ENCODE results near the gene CES3.

The CES3 gene

DNA sequence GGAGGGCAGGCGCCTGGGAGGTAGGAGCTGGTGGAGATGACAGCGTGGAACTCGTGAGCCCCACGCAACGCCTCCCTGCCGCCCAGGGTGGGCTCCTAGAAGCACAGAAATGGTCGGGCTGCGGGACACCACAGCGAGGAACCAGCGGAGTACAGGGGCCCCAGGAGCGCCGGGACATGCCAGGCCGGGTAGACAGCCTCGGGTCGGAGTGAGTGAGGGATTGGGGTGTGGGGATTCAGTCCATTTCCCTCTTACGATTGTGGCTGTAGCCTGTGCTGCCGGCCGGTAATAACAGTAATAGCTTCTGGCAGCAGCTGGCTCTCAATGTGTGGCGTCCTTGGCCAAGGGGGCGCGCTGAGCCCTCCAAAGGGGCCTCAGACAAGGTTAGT, 12.2 kb upstream of the CES3 start:
- Histone ChIP-seq H3K9me3 (ENCODE audit: control insufficient read depth, insufficient read depth, low read depth, low read length) (no peaks in the 10 kb centered on the region), H3K27ac (ENCODE audit: extremely low read depth, low read depth, low read length) (no peak overlapping the region), H3K4me1 (ENCODE audit: control insufficient read depth, insufficient read depth, low read length) (no peaks in the 10 kb centered on the region), H3K36me3 (ENCODE audit: control insufficient read depth in 2 of 2, insufficient read depth in 1 of 2, low read length in 2 of 2) (peaks cover 0 to 1% of the 10 kb centered on the region in 2 experiments; a peak in 1 of 3 replicates), H3K4me3 (ENCODE audit: low read depth, low read length) (no peak overlapping the region)
- CTCF ChIA-PET: interaction anchor here (1.1 kb wide), 1 partner anchor 10 kb away, joined by 3 read pairs; no protein-coding TSS in a partner anchor
- TF ChIP-seq, protein P1, sequence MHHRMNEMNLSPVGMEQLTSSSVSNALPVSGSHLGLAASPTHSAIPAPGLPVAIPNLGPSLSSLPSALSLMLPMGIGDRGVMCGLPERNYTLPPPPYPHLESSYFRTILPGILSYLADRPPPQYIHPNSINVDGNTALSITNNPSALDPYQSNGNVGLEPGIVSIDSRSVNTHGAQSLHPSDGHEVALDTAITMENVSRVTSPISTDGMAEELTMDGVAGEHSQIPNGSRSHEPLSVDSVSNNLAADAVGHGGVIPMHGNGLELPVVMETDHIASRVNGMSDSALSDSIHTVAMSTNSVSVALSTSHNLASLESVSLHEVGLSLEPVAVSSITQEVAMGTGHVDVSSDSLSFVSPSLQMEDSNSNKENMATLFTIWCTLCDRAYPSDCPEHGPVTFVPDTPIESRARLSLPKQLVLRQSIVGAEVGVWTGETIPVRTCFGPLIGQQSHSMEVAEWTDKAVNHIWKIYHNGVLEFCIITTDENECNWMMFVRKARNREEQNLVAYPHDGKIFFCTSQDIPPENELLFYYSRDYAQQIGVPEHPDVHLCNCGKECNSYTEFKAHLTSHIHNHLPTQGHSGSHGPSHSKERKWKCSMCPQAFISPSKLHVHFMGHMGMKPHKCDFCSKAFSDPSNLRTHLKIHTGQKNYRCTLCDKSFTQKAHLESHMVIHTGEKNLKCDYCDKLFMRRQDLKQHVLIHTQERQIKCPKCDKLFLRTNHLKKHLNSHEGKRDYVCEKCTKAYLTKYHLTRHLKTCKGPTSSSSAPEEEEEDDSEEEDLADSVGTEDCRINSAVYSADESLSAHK (tag by site-specific recombination; IDR thresholded peaks at IDR 0.05): no peak
- TF ChIP-seq ATF2 (tag by site-specific recombination; IDR thresholded peaks at IDR 0.05; ENCODE audit: low read depth) (no peak), ZNF513 (tag by site-specific recombination; IDR thresholded peaks at IDR 0.05) (no peak), ZNF488 (tag by site-specific recombination; IDR thresholded peaks at IDR 0.05) (no peak), ZNF221 (tag by site-specific recombination; IDR thresholded peaks at IDR 0.05; ENCODE audit: borderline replicate concordance) (no peak), ZNF585B (tag by site-specific recombination; IDR thresholded peaks at IDR 0.05) (no peak), ZNF138 (tag by site-specific recombination; IDR thresholded peaks at IDR 0.05; ENCODE audit: borderline replicate concordance) (no peak), KLF16 (tag by site-specific recombination; IDR thresholded peaks at IDR 0.05) (no peak)
- POLR2A ChIA-PET: no interaction called here

DNA sequence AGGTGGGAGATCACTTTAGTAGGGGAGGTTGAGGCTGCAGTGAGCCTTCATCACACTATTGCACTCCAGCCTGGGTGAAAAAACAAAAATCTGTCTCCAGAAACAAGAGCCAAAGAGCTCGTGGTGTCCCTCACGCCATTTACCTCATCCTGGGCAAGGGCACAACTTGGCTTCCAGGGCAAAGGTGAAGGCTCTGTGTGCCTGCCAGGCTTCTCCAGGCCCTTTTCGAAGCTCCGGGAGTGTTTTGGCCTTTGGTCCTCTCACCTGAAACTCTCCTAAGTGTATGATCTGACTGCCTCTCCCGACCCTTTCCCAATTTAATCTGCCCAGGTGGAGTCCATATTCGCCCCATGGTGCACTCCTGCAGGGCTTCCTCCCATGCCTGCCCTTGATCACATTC, 11.6 kb upstream of the CES3 start:
- H3K9me3 ChIP-seq (ENCODE audit: control insufficient read depth, insufficient read depth, low read depth, low read length): no peaks in the 10 kb centered on the region
- ChIA-PET CTCF (interaction anchor here (0.7 to 2.7 kb wide), 4 partner anchors 9 to 55 kb away, joined by 3 to 9 read pairs (median 4); partner anchors contain the start of gene CES3), POLR2A (interaction anchor here (0.6 kb wide), 1 partner anchor 24 kb away, joined by 4 read pairs; no protein-coding TSS in a partner anchor)
- no peak overlapping the region for H3K4me3 ChIP-seq (ENCODE audit: low read depth, low read length)
- H3K36me3 ChIP-seq (ENCODE audit: control insufficient read depth in 2 of 2, insufficient read depth in 1 of 2, low read length in 2 of 2): no peaks in the 10 kb centered on the region
- no peak overlapping the region for H3K27ac ChIP-seq (ENCODE audit: extremely low read depth, low read depth, low read length)
- no peaks in the 10 kb centered on the region for H3K4me1 ChIP-seq (ENCODE audit: control insufficient read depth, insufficient read depth, low read length)
- TF ChIP-seq ZNF610 (tag by site-specific recombination; IDR thresholded peaks at IDR 0.05; ENCODE audit: borderline replicate concordance) (no peak), SETDB1 (IDR thresholded peaks at IDR 0.05; ENCODE audit: insufficient read length, low read length) (no peak), ZNF626 (tag by site-specific recombination; IDR thresholded peaks at IDR 0.05) (no peak), ZNF157 (tag by site-specific recombination; IDR thresholded peaks at IDR 0.05) (no peak), MEIS1 (CRISPR knock-in tag; IDR thresholded peaks at IDR 0.05; ENCODE audit: borderline replicate concordance) (no peak), ZNF132 (tag by site-specific recombination; IDR thresholded peaks at IDR 0.05; ENCODE audit: borderline replicate concordance) (no peak), ZEB2 (tag by site-specific recombination; IDR thresholded peaks at IDR 0.05) (no peak), ZNF121 (tag by site-specific recombination; IDR thresholded peaks at IDR 0.05) (no peak), ZNF324 (tag by site-specific recombination; IDR thresholded peaks at IDR 0.05) (no peak), ZFP37 (tag by site-specific recombination; IDR thresholded peaks at IDR 0.05) (no peak)
- TF ChIP-seq, protein P2, sequence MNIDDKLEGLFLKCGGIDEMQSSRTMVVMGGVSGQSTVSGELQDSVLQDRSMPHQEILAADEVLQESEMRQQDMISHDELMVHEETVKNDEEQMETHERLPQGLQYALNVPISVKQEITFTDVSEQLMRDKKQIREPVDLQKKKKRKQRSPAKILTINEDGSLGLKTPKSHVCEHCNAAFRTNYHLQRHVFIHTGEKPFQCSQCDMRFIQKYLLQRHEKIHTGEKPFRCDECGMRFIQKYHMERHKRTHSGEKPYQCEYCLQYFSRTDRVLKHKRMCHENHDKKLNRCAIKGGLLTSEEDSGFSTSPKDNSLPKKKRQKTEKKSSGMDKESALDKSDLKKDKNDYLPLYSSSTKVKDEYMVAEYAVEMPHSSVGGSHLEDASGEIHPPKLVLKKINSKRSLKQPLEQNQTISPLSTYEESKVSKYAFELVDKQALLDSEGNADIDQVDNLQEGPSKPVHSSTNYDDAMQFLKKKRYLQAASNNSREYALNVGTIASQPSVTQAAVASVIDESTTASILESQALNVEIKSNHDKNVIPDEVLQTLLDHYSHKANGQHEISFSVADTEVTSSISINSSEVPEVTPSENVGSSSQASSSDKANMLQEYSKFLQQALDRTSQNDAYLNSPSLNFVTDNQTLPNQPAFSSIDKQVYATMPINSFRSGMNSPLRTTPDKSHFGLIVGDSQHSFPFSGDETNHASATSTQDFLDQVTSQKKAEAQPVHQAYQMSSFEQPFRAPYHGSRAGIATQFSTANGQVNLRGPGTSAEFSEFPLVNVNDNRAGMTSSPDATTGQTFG (tag by site-specific recombination; IDR thresholded peaks at IDR 0.05; ENCODE audit: borderline replicate concordance): no peak

All from HEK293 (cell line).